ENCODE results near the gene FGD1. TPM values are rescaled to one million over a fixed set of nuclear protein-coding genes. Genes with fewer than 3 reads are reported as not detected.
A peak's percentile ranks its signal among the peaks of the same experiment; 100 is the strongest.

FGD1 gene
- total and polyA plus RNA-seq, 2 of the 8 experiments (the other 6 are each of a cell fraction or from before 2014, with no cell fraction given) = 6.8 to 34.9 TPM

DNA sequence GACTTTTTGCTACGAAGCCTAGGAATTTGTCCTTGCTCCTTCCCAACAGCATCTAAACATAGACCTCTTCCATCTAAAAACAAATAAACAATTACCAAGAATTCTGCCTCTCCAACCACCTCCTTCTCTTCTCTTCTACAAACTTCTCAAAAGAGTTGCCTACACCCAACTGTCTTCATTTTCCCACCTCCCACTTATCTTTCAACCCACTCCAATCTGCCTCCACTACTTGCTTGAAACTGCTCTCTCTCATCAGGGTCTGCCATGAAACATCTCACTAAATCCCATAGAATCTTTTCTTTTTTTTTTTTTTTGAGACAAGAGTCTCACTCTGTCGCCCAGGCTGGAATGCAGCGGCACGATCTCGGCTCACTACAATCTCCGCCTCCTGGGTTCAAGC is 902 bp upstream of the FGD1 start:
- Histone ChIP-seq H4K5ac (ENCODE audit: insufficient read length, low read depth, low read length) (no peak overlapping the region), H2BK15ac (ENCODE audit: low read length) (no peak overlapping the region), H3K27me3 (replicated peaks in 1 of 4; ENCODE audit: control insufficient read depth in 3 of 4, extremely low read depth in 1 of 4, insufficient read depth in 3 of 4, low read length in 3 of 4) (no peaks in the 10 kb centered on the region), H3K4me3 (ENCODE audit: extremely low read depth in 1 of 4, insufficient read depth in 2 of 4, low read depth in 3 of 4, low read length in 4 of 4) (no peak overlapping the region), H2BK20ac (ENCODE audit: low read length) (no peak overlapping the region; the same call in 1 of the 2 replicates), H3K36me3 (ENCODE audit: control insufficient read depth in 2 of 4, insufficient read depth in 4 of 4, low read length in 3 of 4) (no peaks in the 10 kb centered on the region), H3K79me2 (ENCODE audit: control insufficient read depth in 1 of 2, insufficient read depth in 2 of 2, low read length in 2 of 2) (peaks cover 2 to 29% of the 10 kb centered on the region in 2 experiments; a peak in 2 of 4 replicates), H3K56ac (replicated peaks; ENCODE audit: insufficient read length, low read depth, low read length) (no peak overlapping the region), H3K4me2 (ENCODE audit: insufficient read depth in 1 of 2, low read depth in 2 of 2, low read length in 2 of 2) (peak overlapping the region in 1 of 2 experiments; percentile 76; a peak in 1 of 4 replicates), H2AFZ (ENCODE audit: low read length) (no peak overlapping the region), H3K4ac (replicated peaks; ENCODE audit: insufficient read length, low read depth, low read length) (no peak overlapping the region), H3K9ac (replicated peaks in 1 of 4; ENCODE audit: extremely low read depth in 1 of 4, low read depth in 3 of 4, low read length in 3 of 4) (no peak overlapping the region), H2BK120ac (replicated peaks; ENCODE audit: low read depth, low read length) (no peak overlapping the region), H4K20me1 (replicated peaks in 1 of 2; ENCODE audit: control insufficient read depth in 1 of 2, insufficient read depth in 2 of 2, low read length in 2 of 2) (peaks cover 0 to 2% of the 10 kb centered on the region in 2 experiments), H3K14ac (ENCODE audit: insufficient read length) (no peak overlapping the region), H3K23me2 (ENCODE audit: low read depth, low read length) (no peaks in the 10 kb centered on the region; the same call in 1 of the 2 replicates), H3K23ac (ENCODE audit: insufficient read length) (no peak overlapping the region), H3K79me1 (ENCODE audit: low read depth, low read length) (no peaks in the 10 kb centered on the region; the same call in 1 of the 2 replicates), H4K8ac (ENCODE audit: extremely low read depth, insufficient read depth, low read length) (no peak overlapping the region), H3K4me1 (replicated peaks in 1 of 4; ENCODE audit: control insufficient read depth in 3 of 4, insufficient read depth in 4 of 4, low read length in 3 of 4) (peaks cover 0 to 9% (median 7%) of the 10 kb centered on the region in 4 experiments; a peak in 3 of 7 replicates), H2BK12ac (ENCODE audit: low read depth, low read length) (no peak overlapping the region), H3K18ac (ENCODE audit: extremely low read depth, low read length) (no peak overlapping the region), H3K9me3 (ENCODE audit: insufficient read depth in 2 of 2, low read depth in 1 of 2, low read length in 1 of 2) (no peaks in the 10 kb centered on the region), H4K91ac (replicated peaks; ENCODE audit: insufficient read length, low read length) (no peak overlapping the region), H2BK5ac (ENCODE audit: low read depth, low read length) (no peak overlapping the region), H3K27ac (ENCODE audit: low read depth, low read length) (no peak overlapping the region), H2AK5ac (ENCODE audit: low read depth, low read length) (no peak overlapping the region)
- POLR2A ChIA-PET (ENCODE audit: partially characterized antibody) = interaction anchor here (0.9 kb wide), 2 partner anchors 18 to 34 kb away, joined by 3 read pairs; no protein-coding TSS in a partner anchor
- CTCF ChIA-PET (ENCODE audit: partially characterized antibody) = interaction anchor here (1.4 kb wide), 1 partner anchor 11 kb away, joined by 3 read pairs; no protein-coding TSS in a partner anchor
- DNase-seq (ENCODE audit: low read depth in 1 of 2, low spot score in 2 of 2) (no peak), FAIRE-seq (no peak)
- 56% methylated on average over 1 of the region's 6 CpGs; no CpG with 5 or more reads in 1 of the 2 experiments for WGBS, 2 experiments (ENCODE audit: extremely low coverage in 1 of 2, insufficient coverage in 1 of 2, insufficient read length in 1 of 2, insufficient replicate concordance in 2 of 2, low coverage in 1 of 2, low lambda C conversion rate in 2 of 2, missing lambda C conversion rate in 1 of 2)
- no peak for TF ChIP-seq CEBPB (IDR thresholded peaks at IDR 0.05; ENCODE audit: low read depth, low read length)
